ENCODE results near the gene POMT1. TPM values are rescaled to one million over a fixed set of nuclear protein-coding genes. Genes with fewer than 3 reads are reported as not detected.
A peak's percentile ranks its signal among the peaks of the same experiment; 100 is the strongest.
"Not testable (repeated sequence)": the region's sequence is repeated elsewhere in the genome, so short reads cannot be mapped to it uniquely, and the experiment has no call there.

The POMT1 gene
- polyA plus RNA-seq, 3 donors = 14.4 to 17.9 (median 15.5) TPM

DNA sequence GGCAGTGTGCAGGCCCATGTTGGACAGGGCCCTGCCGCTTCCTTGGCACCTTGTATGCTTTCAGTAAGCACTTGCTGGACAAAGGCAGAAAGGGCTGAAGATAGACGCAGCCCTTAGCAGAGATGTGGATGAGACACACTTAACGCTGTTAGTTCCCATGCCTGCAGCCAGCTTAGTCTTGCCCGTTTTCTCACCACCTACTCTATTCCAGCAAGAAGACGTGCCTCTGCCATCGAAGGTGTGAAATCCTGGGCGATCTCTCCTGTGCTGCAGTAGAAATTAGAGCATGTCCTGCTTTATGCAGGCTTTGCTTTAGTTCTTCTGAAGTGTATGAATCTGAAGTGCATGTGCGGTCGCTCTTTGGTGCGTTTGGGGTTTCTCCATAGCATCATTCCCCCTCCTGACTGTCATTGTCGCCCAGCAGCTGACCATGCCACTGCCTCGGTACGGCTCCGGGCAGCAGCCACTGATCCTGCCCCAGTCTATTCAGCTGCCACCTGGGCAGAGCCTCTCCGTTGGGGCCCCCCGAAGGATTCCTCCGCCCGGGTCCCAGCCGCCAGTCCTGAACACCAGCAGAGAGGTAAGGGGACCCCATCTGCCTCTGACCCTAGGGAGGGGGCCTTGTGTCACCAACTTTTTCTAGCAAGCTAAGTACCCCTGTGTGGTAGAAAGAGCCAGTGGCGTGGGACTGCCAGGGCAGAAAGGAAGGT is 11.6 kb upstream of the POMT1 start:
- WGBS, 3 donors = 94 to 96% (median 94%) methylated on average over 20 of the region's 20 CpGs
- H3K27ac ChIP-seq (ENCODE audit: low read depth, low read length) = no peak overlapping the region

DNA sequence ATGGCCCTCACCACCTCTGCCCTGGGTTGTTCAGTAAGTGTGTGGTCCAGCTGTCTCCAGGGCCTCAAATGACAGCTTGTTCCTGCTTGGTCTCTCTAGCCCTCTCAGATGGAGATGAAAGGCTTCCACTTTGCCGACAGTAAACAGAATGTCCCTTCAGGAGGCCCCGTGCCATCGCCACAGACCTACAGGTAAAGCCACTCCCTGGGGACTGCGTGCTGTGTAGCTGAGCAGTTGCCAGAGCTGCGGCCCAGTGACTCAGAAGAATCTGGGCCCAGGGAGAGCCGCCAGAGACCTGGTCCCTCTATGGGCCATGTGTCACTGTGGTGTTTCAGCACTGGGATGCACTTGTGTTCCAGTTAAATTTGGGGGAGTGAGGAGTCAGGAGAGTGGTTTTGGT is 10.6 kb upstream of the POMT1 start:
- 80 to 95% (median 88%) methylated on average over 6 of the region's 6 CpGs for WGBS, 3 donors
- no peak overlapping the region for H3K27ac ChIP-seq (ENCODE audit: low read depth, low read length)

DNA sequence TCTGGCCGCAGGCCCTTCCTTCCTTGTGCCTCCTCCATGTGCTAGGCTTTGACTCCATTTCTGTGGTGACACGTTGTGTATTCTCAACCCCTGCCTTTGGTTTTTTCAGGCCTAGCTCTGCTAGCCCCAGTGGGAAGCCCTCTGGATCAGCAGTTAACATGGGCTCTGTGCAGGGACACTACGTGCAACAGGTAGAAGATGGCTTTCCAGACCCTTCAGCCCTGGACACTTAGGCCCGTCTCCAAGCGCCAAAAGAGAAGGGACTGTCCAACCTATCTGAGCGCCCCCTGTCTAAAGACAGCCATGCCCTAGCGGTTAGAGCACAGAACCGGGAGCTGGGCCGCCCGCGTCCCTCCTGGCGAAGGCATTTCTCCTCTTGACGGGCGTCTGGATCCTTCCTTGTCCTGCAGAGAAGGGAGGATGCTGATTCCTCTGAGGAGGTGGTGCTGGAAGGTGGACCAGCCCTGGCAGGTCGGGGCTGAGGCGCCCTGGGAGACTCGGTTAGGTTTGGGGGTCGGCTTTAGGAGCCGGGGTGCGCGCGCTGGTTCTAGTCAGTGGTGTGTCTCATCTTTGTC is 8.3 kb upstream of the POMT1 start:
- 91 to 94% (median 92%) methylated on average over 22 of the region's 22 CpGs for WGBS, 3 donors
- no peak overlapping the region for H3K27ac ChIP-seq (ENCODE audit: low read depth, low read length)

DNA sequence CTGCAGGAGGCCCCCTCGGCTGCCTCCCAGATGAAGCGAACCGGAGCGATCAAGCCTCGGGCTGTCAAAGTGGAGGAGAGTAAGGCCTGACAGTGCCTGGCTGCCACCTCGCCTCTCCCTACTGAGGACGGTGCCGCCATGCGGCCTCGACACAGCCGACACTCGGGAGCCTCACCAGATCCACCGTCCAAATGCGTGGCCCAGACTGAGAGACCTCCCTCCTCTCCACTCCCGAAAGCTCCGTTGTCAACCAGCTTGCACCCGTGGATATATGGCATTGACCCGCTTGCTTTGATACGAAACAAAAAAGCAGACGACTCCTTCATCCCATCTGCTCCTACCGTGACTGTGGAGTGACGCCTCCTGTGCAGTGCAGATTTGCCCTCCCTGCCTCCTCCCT is 6.9 kb upstream of the POMT1 start:
- no peak overlapping the region for H3K27ac ChIP-seq (ENCODE audit: low read depth, low read length)
- WGBS, 3 donors = 85 to 89% (median 88%) methylated on average over 22 of the region's 22 CpGs

DNA sequence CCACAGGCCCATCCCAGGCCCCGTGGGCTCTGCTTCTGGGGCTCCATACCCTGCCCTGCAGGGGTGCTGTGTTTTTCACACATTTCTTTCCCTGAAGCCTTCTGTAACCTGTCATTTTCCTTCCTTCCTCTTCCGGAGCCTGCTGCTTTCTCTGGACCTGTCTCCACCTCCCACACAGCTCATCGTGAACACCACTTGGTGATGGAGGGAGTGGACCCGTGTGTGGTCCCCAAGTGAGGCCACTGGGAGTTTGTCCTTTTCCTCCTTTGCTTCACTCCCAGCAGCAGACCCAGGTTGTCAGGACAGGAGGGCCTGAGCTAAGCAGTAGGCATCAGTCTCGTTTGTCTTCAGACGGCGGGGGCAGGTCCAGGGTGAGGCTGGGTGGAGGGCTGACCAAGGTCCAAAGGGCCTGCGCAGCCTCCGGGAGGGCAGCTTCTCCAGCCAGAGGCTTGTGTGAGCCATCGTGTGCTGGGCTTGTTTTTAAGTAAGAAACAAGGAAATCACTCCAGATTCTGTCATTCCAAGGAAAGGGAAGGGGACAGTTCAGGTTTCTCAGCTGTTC is 5.8 kb upstream of the POMT1 start:
- no peak overlapping the region for H3K27ac ChIP-seq (ENCODE audit: low read depth, low read length)
- 77 to 81% (median 81%) methylated on average over 10 of the region's 10 CpGs for WGBS, 3 donors

DNA sequence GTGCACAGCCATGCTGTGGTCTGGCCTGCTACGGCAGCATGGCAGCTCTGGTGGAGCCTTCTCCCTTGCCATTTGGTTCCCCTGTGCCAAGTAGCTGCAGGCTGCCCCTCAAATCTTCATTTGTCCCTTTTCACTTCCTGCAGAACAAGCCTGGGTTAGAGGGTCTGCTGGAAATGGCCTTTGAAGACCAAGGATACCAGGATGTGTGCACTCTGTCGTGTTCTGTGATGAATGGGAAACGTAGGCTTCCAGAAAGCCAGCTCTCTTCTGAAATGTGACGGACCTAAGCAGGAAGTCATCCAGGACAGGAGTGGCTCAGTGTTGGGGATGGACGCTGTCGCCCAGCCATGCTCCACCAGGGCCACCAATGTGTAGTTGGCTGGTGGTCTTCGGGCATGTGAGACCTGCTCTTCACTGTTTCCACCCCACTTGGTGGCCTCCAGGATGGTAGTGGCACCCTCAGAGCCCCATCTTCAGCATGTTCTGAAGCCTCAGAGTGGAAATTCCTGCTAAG is 3.4 kb upstream of the POMT1 start:
- no peak overlapping the region for H3K27ac ChIP-seq (ENCODE audit: low read depth, low read length)
- WGBS, 3 donors = 78 to 85% (median 78%) methylated on average over 7 of the region's 7 CpGs

DNA sequence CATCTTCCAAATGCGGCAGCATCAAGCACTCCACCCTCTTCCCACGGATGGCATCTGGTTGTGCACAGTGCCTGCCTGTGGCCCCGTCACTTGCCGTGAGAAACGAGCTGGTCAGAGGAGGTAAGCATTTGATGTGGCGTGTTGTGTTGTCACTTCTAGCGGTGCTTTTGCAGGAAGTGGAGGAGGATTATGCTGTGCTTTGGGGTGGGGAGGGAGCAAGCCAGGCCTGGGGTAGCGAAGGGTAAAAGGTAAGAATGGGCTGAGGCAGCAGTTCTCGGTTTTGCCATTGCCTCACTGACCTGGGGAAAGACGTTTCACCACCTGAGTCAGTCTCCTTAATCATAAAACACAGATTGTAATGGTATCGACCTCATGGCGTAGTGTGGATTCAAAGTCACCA is 2.3 kb upstream of the POMT1 start:
- H3K27ac ChIP-seq (ENCODE audit: low read depth, low read length) = no peak overlapping the region
- WGBS, 3 donors = 66 to 72% (median 70%) methylated on average over 12 of the region's 12 CpGs

DNA sequence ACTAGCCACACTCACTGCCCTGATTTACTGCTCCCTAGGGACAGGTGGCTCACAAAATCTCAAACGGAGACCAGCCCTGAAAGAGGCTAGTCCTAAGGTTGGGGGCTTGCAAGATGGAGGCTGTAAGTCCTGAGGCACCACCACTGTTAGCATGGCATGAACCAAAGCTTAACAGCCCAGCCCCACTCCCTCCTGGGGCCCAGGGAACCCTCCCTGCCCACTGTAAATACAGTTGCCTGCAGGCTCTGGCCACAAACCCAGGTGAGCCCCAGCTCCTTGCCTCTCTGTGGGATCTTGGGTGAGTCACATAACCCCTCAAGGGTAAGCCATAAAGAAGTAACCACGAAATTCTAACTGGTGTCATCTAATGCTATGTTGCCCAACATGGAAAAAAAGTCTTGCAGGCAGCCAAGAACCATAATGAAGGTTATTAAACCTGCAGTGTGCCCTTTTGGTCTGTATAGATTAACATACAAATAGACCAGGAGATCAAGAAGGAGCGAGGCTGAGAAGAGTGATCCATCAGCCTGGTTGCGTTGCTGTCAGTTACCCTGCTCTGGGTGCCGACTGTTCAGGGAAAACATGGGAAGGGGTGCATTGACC is 1.7 kb upstream of the POMT1 start:
- 57 to 63% (median 61%) methylated on average over 5 of the region's 5 CpGs for WGBS, 3 donors
- H3K27ac ChIP-seq (ENCODE audit: low read depth, low read length) = no peak overlapping the region

DNA sequence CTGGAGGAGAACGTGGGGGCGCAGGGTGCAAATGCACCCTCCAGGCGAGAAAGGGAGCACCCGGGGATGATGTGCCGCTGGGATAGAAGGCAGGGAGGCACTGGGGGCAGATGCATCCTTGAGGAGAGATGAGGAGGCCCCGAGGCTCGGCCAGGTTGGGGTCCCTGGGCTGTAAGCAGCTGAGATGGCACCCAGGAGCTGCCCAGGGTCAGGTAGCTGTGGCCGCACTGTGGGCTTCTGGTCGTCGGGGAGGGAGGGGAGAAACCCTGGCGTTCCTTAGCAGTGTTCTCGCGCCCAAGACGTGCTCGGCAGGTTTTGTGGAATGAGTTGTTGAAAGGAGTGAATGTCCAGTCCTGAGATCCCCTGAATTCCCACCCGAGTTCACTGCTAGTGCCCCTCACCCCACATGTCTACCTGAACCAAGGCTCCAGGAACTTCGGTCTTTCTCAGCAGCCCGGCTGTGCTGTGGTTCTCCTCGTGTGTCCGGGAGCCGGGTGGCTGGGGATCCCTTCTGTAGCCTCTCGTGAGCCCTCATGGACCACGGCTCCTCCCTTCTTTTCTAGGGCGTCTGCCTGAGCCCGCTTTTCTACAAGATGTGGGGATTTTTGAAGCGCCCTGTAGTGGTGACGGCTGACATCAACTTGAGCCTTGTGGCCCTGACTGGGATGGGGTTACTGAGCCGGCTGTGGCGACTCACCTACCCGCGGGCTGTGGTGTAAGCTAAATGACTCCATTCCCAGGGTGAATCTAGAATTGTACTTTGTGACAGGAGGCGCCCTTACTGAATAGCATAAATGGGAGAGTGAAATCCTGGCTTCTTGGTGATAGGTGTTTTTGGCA is 1.1 kb downstream of the POMT1 start:
- WGBS, 3 donors = 21 to 30% (median 26%) methylated on average over 29 to 32 of the region's 32 CpGs

DNA sequence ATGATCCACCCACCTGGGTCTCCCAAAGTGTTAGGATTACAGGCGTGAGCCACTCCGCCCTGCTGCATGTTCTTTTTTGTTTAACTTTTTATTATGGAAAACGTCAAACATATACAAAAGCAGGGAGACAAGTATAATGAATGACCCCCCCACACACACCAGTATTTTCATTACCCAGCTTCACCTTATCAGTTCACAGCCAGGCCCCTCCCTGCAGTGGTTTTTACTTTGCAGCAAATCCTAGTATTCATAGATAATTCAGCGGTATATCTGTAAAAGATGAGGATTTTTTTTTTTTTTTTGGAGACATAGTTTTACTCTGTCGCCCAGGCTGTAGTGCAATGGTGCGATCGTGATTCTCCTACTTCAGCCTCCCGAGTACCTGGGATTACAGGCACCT is 2.3 kb downstream of the POMT1 start:
- WGBS, 3 donors = 91 to 93% (median 92%) methylated on average over 8 of the region's 8 CpGs
- H3K27ac ChIP-seq (ENCODE audit: low read depth, low read length) = no peak overlapping the region

More for the DNA sequence above, 1.1 kb downstream of the POMT1 start:
- H3K27ac ChIP-seq (ENCODE audit: low read depth, low read length) = peak overlapping the region; percentile 32

DNA sequence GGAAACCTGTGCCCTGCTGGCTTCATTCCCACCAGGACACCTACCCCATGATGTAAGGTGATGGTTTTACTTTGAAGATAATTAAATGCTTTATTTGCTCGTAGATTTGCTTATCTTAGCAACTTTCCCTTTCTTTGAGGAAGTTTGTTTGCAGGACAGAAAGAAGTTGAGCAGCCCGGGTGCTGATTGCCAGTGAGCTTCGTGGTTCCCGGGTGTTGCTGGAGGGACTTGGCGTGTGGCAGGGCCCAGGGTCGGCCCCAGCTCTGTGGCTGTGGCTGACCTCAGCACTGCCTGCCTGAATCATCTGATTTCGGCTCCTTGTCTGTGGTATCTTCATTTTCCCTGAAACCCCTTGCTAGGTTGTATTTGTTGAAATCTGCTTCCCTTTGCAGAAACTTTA is 8.7 kb downstream of the POMT1 start:
- WGBS, 3 donors = 70 to 74% (median 71%) methylated on average over 7 of the region's 7 CpGs
- H3K27ac ChIP-seq (ENCODE audit: low read depth, low read length) = no peak overlapping the region

DNA sequence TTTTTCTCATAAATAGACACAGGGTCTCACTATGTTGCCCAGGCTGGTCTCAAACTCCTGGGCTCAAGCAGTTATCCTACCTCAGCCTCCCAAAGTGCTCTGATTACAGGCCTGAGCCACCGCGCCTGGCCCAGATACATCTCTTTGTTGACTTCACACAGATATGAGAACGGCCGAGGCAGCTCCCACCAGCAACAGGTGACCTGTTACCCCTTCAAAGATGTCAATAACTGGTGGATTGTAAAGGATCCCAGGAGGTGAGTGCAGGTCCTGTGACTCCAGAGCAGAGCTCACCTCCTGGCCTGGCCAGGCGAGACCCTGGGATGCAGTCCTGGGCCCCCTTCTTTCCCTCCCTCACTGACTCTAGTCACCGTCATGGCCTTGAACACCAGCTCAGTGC is 9.2 kb downstream of the POMT1 start:
- 90 to 96% (median 93%) methylated on average over 6 of the region's 6 CpGs for WGBS, 3 donors
- H3K27ac ChIP-seq (ENCODE audit: low read depth, low read length) = no peak overlapping the region

DNA sequence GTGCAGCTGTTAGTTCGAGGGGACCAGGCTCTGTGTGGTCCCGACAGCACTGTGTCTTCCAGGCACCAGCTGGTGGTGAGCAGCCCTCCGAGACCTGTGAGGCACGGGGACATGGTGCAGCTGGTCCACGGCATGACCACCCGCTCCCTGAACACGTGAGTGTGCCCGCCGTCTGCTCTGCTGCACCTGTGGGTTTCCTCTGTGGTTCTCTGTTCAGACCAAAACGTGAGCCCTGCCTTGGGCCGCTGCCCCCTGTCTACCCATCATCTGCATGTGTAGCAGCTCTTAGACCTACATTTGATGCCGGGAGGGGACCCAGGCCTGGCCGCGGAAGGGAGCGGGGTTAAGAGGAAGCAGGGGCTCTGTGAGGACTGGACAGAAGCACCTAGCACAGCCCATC is 10.5 kb downstream of the POMT1 start:
- 92 to 95% (median 93%) methylated on average over 15 of the region's 15 CpGs for WGBS, 3 donors
- no peak overlapping the region for H3K27ac ChIP-seq (ENCODE audit: low read depth, low read length)

DNA sequence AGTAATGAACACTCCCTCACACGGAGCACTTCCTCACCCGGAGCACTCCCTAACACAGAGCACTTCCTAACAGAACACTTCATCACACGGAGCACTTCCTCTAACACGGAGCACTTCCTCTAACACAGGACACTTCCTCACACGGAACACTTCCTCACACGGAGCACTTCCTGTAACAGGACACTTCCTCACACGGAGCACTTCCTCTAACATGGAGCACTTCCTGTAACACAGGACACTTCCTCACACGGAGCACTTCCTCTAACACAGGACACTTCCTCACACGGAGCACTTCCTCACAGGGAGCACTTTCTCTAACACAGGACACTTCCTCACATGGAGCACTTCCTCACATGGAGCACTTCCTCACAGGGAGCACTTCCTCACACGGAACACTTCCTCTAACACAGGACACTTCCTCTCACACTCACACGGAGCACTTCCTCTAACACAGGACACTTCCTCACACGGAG is 12.9 kb downstream of the POMT1 start:
- not testable (repeated sequence) for H3K27ac ChIP-seq (ENCODE audit: low read depth, low read length)
- 49 to 88% (median 59%) methylated on average over 10 to 12 of the region's 12 CpGs for WGBS, 3 donors

DNA sequence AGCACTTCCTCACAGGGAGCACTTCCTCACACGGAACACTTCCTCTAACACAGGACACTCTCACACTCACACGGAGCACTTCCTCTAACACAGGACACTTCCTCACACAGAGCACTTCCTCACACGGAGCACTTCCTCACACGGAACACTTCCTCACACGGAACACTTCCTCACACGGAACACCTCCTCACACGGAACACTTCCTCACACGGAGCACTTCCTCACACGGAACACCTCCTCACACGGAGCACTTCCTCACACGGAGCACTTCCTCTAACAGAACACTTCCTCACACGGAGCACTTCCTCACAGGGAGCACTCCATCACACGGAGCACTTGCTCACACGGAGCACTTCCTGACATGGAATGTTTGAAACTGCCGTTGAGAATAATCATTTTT is 13.4 kb downstream of the POMT1 start:
- 52 to 91% (median 56%) methylated on average over 15 of the region's 15 CpGs for WGBS, 3 donors
- H3K27ac ChIP-seq (ENCODE audit: low read depth, low read length) = no peak overlapping the region

DNA sequence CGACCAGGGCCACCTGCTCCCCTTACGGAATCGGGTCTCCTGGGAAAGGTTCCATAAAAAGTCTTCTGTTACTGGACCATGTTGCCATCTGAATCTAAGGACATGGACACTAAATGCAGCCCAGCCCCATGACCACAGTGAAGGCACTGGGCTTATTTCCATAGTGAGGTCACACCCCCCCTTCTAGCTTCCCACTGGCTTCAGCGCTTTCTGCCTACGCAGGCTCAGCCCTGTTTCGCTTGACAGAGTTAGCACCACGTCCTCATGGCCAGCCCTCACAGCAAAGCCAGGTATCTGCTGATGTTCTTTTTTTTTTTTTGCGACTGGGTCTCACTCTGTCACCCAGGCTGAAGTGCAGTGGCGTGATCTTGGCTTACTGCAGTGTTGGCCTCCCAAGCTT is 14.2 kb downstream of the POMT1 start:
- WGBS, 3 donors = 94 to 98% (median 95%) methylated on average over 9 of the region's 9 CpGs

DNA sequence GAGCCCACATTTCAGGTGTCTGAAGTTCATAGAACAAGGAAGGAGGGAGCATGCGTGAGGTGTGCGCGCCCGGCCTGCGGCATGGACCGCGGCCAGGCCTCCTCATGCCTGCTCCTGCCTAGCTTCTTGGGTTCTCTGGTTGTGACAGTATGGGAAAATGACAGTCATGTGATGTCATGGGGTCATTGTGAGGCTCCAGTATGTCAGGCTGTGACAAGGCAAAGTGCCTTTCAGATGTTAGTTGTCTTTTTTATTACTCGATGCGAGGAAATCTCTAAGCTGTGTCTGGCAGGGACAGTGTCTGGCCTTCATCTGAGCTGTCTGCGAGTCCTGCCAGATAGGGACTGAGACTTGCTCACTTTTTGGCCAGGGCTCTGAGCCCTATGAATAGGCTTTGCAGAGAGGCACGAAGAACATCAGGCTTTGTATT is 15.1 kb downstream of the POMT1 start:
- no peak overlapping the region for H3K27ac ChIP-seq (ENCODE audit: low read depth, low read length)

More for the DNA sequence above, 14.2 kb downstream of the POMT1 start:
- no peak overlapping the region for H3K27ac ChIP-seq (ENCODE audit: low read depth, low read length)

DNA sequence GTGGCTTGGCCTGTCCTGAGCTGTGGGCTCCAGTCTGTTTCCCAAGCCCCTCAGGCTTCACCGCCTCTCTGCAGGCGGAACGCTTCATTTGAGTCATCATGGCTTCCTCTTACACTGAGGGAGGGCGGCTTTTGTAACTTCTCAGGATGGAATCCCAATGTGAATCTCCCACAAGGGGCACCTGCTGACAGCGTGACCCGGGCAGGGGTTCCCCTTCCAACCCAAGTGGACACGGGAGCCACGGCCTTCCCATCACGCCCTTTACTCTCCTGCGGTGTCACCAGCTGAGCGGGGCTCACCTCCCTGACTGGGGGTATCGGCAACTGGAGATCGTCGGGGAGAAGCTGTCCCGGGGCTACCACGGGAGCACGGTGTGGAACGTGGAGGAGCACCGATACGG is 15.8 kb downstream of the POMT1 start:
- no peak overlapping the region for H3K27ac ChIP-seq (ENCODE audit: low read depth, low read length)
- 95 to 98% (median 96%) methylated on average over 20 of the region's 20 CpGs for WGBS, 3 donors

More for the DNA sequence above, 15.1 kb downstream of the POMT1 start:
- WGBS, 3 donors = 87 to 92% (median 88%) methylated on average over 11 of the region's 11 CpGs
